ENCODE data around the gene STARD3.

The STARD3 gene

DNA sequence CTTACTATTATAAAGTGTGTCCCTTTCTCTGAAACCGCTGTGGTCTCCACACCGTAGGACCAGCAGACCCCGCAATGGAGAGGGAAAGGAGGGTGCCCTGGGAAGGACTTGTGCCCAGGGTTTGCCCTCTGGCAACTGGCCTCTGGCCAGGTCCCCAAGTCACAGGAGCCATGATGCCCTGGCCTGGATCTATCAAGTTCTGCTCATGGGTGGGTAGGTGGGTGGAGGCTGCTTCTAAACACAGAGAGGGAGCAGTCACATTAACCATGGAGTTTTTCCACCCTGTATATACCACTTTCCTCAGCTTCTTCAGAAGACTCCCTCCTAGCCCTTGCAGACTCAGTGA, 19.9 kb upstream of the STARD3 start:
- POLR2A ChIA-PET: interaction anchor here (0.9 kb wide), 1 partner anchor 69 kb away, joined by 3 read pairs; no protein-coding TSS in a partner anchor
- TF ChIP-seq ARNT (IDR thresholded peaks at IDR 0.05) (no peak), CTBP1 (IDR thresholded peaks at IDR 0.05; ENCODE audit: borderline replicate concordance) (no peak), FOXM1 (IDR thresholded peaks at IDR 0.05; ENCODE audit: borderline replicate concordance) (no peak), LEF1 (IDR thresholded peaks at IDR 0.05; ENCODE audit: borderline replicate concordance) (no peak), BHLHE40 (IDR thresholded peaks at IDR 0.05; ENCODE audit: borderline replicate concordance) (no peak), FOXA1 (IDR thresholded peaks at IDR 0.05) (no peak), TARDBP (IDR thresholded peaks at IDR 0.05) (no peak), SP1 (IDR thresholded peaks at IDR 0.05) (no peak), L3MBTL2 (conservative IDR thresholded peaks at IDR 0.05) (no peak), SUZ12 (IDR thresholded peaks at IDR 0.05) (no peak), ELF4 (IDR thresholded peaks at IDR 0.05) (no peak), FOXK2 (IDR thresholded peaks at IDR 0.05) (no peak), NFRKB (IDR thresholded peaks at IDR 0.05) (no peak), HDGF (IDR thresholded peaks at IDR 0.05; ENCODE audit: borderline replicate concordance) (no peak), ZNF384 (IDR thresholded peaks at IDR 0.05) (no peak)
- TF ChIP-seq, protein P1, sequence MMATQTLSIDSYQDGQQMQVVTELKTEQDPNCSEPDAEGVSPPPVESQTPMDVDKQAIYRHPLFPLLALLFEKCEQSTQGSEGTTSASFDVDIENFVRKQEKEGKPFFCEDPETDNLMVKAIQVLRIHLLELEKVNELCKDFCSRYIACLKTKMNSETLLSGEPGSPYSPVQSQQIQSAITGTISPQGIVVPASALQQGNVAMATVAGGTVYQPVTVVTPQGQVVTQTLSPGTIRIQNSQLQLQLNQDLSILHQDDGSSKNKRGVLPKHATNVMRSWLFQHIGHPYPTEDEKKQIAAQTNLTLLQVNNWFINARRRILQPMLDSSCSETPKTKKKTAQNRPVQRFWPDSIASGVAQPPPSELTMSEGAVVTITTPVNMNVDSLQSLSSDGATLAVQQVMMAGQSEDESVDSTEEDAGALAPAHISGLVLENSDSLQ (IDR thresholded peaks at IDR 0.05): no peak
- CTCF ChIA-PET: no interaction called here

DNA sequence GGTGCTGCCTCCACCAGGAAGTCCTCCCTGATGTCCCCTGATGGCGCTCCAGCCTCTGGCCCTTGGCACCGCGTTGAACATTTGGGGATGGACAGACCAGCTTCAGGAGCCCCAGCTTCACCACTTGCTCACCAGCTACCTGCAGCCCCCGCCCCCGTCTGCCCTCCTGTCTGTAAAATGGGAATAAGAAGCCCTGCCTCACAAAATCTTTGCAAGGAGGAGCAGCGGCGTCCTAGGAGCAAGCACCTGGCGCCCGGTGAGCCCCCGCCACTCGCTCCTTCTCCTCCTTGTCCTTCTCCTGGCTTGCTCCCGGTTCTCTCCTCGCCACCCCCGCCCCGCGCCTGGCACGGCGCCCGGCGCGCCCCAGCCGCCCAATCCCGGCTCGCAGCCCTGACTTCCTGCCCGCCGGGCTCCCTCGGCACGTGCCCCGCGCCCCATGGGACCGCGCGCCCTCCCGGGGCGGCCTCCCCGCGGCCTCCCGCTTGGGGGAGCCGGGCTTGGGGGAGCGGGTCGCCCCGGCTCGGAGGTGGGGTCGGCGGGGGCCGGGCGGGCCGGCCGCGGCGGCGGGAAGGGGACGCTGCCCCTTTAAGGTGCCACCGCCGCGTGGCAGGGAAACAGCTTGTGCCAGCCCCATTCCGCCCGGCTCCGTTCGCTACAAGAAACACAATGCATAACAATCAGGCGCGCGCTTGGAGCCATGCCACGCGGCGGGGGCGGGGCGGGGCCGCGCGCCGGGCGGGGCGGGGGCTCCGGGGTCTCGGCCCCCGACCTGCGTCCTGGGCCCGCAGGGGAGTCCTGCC, 19.3 kb upstream of the STARD3 start:
- DNase-seq (ENCODE audit: extremely low spot score): peak; percentile 20
- ChIA-PET POLR2A (interaction anchor here (0.9 to 1.6 kb wide), 3 partner anchors 70 to 142 kb away, joined by 3 to 4 read pairs (median 3); partner anchors contain the start of gene ERBB2), CTCF (no interaction called here)
- TF ChIP-seq LEF1 (IDR thresholded peaks at IDR 0.05; ENCODE audit: borderline replicate concordance): no peak
- no peak for TF ChIP-seq HDGF (IDR thresholded peaks at IDR 0.05; ENCODE audit: borderline replicate concordance)
- no peak for TF ChIP-seq L3MBTL2 (conservative IDR thresholded peaks at IDR 0.05)
- no peak for TF ChIP-seq SP1 (IDR thresholded peaks at IDR 0.05)
- TF ChIP-seq ZNF384 (IDR thresholded peaks at IDR 0.05): no peak
- TF ChIP-seq ARNT (IDR thresholded peaks at IDR 0.05): no peak
- TF ChIP-seq TARDBP (IDR thresholded peaks at IDR 0.05): no peak
- no peak for TF ChIP-seq ELF4 (IDR thresholded peaks at IDR 0.05)
- TF ChIP-seq FOXA1 (IDR thresholded peaks at IDR 0.05): no peak
- no peak for TF ChIP-seq FOXK2 (IDR thresholded peaks at IDR 0.05)
- no peak for TF ChIP-seq NFRKB (IDR thresholded peaks at IDR 0.05)
- TF ChIP-seq, protein P1 (IDR thresholded peaks at IDR 0.05): no peak
- TF ChIP-seq BHLHE40 (IDR thresholded peaks at IDR 0.05; ENCODE audit: borderline replicate concordance): no peak
- no peak for TF ChIP-seq SUZ12 (IDR thresholded peaks at IDR 0.05)
- TF ChIP-seq FOXM1 (IDR thresholded peaks at IDR 0.05; ENCODE audit: borderline replicate concordance): no peak

More for the DNA sequence above, 19.9 kb upstream of the STARD3 start:
- no peak for DNase-seq (ENCODE audit: extremely low spot score)

DNA sequence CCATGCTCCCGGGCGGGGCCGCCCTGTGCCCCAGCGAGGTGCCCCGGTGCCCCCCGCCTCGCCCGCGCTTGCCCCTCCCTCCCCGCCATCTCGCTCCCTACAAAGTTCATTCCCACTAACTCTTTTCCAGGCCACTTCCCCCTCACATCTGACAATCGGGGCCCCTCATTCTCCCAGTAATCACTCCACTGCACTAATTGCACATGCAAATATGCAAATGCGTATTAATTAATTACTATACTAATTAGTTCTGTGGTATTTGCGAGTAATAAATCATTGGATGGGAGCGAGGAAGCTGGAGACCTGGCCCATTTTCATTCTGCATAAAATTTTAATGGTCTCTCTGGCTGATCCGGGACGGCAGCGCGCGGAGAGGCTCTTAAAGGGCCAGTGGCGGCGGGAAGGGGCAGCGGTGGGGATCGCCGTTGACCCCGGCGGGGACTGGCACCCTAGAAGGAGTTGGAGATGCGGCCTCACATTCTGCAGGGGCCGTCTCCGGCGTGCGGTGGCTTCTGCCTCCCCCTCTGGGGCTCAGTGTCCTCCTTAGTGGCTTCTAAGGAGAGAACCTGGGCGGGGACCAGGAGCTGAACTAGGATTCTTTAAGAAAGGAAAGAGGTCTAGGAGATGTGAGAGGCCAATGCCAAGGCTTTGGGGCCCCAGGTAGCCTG, 18.6 kb upstream of the STARD3 start:
- no peak for DNase-seq (ENCODE audit: extremely low spot score)
- POLR2A ChIA-PET: interaction anchor here (1.0 to 1.6 kb wide), 6 partner anchors 14 to 418 kb away, joined by 3 to 4 read pairs (median 3); partner anchors contain the start of genes ERBB2 and RPL19

DNA sequence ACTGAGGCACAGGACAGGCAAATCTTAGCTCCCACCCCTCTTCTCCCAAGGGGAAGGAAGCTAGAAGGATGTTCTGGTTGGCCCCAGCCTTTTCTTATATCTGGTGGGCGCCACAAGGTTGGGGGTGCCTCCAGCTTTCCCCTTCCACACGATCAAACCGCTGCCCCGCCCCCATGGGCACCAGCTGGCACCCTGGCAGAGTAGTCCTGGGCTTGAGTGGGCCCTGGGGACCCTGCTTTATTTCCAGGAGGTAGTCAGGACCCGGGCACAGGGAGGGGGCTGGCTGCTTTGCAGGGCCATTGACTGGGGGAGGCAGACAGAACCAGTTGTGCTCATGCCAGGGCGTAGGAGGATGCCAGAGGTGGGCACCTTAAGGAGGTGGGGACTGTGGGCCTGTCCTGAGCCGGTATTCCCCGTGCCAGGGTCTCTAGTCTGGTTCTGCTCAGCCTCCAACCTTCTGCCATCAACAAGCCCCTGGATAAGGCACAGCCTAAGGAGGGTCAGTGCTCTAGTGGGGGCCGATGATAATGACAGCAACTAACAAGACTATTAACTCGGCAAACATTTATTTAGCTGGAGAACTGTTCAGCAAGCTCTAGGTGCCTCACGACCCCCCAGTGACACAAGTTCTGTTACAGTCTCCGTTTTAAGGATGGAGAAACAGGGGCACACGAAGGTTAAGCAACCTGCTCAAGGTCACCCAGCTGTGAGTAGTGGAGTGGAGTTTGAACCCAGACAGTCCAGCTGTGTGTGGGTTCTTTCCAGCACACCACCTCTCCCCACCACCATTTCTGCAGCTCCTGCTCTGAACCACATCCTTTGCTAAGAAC, 17.8 kb upstream of the STARD3 start:
- no peak for DNase-seq (ENCODE audit: extremely low spot score)
- POLR2A ChIA-PET: interaction anchor here (1.0 to 1.6 kb wide), 6 partner anchors 14 to 419 kb away, joined by 3 to 4 read pairs (median 3); partner anchors contain the start of genes ERBB2 and RPL19
- TF ChIP-seq NFRKB (IDR thresholded peaks at IDR 0.05): no peak
- no peak for TF ChIP-seq LEF1 (IDR thresholded peaks at IDR 0.05; ENCODE audit: borderline replicate concordance)
- TF ChIP-seq ELF4 (IDR thresholded peaks at IDR 0.05): no peak
- TF ChIP-seq ARNT (IDR thresholded peaks at IDR 0.05): no peak
- no peak for TF ChIP-seq FOXA1 (IDR thresholded peaks at IDR 0.05)
- CTCF ChIA-PET: interaction anchor here (0.9 to 7.6 kb wide), 4 partner anchors 14 to 455 kb away, joined by 3 to 80 read pairs (median 40); partner anchors contain the start of gene PNMT

More for the DNA sequence above, 18.6 kb upstream of the STARD3 start:
- TF ChIP-seq, protein P1 (IDR thresholded peaks at IDR 0.05): peak; percentile 47; the same call in 1 of the 2 replicates
- TF ChIP-seq BHLHE40 (IDR thresholded peaks at IDR 0.05; ENCODE audit: borderline replicate concordance) (no peak), FOXM1 (IDR thresholded peaks at IDR 0.05; ENCODE audit: borderline replicate concordance) (no peak)
- CTCF ChIA-PET: interaction anchor here (0.9 to 7.6 kb wide), 4 partner anchors 15 to 454 kb away, joined by 3 to 80 read pairs (median 40); partner anchors contain the start of gene PNMT

DNA sequence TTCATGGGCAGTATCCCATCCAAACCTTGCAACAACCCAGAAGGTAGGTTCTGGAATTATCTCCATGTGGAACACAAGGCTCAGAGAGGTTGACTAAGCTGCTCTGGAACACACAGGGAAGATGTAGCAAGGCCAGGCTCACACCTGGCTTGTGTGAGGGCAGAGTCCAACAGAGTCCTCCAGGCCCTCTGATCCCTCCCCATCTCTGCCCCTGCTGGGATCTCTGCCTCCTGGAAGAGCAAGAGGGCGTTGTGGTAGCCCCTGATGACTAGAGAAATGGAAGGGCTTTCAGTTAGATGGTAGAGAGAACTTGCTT, 17.2 kb upstream of the STARD3 start:
- no peak for TF ChIP-seq FOXA1 (IDR thresholded peaks at IDR 0.05)
- TF ChIP-seq FOXK2 (IDR thresholded peaks at IDR 0.05): no peak
- TF ChIP-seq HDGF (IDR thresholded peaks at IDR 0.05; ENCODE audit: borderline replicate concordance): no peak
- CTCF ChIA-PET: interaction anchor here (1.1 to 7.6 kb wide), 4 partner anchors 13 to 111 kb away, joined by 3 to 80 read pairs (median 40); partner anchors contain the start of gene PNMT
- DNase-seq (ENCODE audit: extremely low spot score): no peak
- POLR2A ChIA-PET: interaction anchor here (1.0 kb wide), 1 partner anchor 420 kb away, joined by 3 read pairs; the partner anchor contains the start of gene RPL19

All from HEK293T (cell line).